H7 (cell line): ENCODE results near the gene HES1. TPM values are rescaled to one million over a fixed set of nuclear protein-coding genes. Genes with fewer than 3 reads are reported as not detected.

Source experiments
- DNase-seq: peaks from one replicate; pipeline ENCODE4 v3.0.0; 2012
- H3K27me3 ChIP-seq: 2 replicates; pipeline ENCODE4 v1.6.0; 2011; ENCODE audit warnings: mild to moderate bottlenecking, low read length; ENCODE audit not compliant: control insufficient read depth, insufficient read depth
- H3K36me3 ChIP-seq: replicated peaks from 2 replicates; pipeline ENCODE4 v1.5.1; 2011; ENCODE audit warnings: low read length; ENCODE audit not compliant: control insufficient read depth, insufficient read depth
- H3K4me3 ChIP-seq: 2 replicates; pipeline ENCODE4 v1.5.1; 2011; ENCODE audit warnings: low read depth, mild to moderate bottlenecking, control low read depth, low read length, moderate library complexity; ENCODE audit not compliant: insufficient read depth
- total RNA-seq: library from RNA; depleted of rRNA; stranded (reverse); fragments of >200 nt; shearing (Covaris generic); gene quantifications from 2 replicates; pipeline ENCODE4 v1.2.3, GENCODE V29; 2014

HES1 gene
- total RNA-seq, 1 experiment from 2014 or later, result 70.9 TPM

DNA sequence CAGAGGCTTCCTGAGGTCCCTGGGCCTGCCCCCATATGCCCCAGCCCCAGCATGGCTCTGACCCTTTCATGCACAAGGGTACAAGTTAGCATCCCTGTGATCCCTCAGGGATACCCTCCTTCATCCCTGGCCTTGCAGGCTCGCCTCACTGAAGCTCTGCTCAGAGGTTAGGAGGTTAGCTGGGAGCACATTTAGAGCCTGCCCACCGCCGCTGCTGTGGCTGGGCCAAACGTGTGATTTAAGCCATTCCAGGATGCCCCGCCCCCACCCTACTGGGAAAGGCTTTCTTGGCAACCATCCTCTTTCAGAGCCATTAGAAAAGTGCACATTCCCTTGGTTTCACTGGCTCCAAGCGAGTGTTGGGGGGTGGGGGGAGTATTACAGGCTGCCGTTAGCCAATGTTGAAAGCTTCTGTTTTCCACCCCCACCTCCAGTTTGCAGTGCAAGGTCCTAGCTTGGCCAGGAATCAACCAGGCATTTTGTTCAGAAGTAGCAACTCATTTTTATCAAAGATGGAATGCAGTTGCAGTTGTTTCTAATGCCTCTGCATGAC lies 6.3 kb upstream of the HES1 start:
- DNase-seq, result peak; percentile 54
- H3K4me3 ChIP-seq, result no peak overlapping the region

DNA sequence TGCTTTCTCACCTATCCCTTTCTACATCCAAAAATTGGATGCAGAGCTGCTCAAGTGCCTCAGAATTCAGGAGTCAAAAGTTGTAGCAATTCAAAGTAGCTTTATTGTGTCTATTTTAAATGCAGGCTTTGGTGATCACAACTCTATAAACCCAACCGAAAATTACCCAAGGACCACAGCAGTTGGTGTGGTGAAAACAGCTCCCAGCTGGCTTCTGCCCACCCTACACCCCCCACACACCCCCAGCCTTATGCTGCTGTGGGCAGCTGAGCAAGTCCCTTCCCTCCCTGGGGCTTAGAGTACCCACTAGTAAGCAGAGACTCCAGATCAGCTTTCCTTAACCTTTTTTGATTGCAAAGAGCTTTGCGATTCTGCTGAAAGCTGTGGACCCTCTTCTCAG lies 5.8 kb upstream of the HES1 start:
- Histone ChIP-seq H3K4me3 (no peak overlapping the region), H3K27me3 (no peaks in the 10 kb centered on the region; the same call in 1 of the 2 replicates), H3K36me3 (no peaks in the 10 kb centered on the region)
- no peak for DNase-seq

More for the DNA sequence above, 6.3 kb upstream of the HES1 start:
- Histone ChIP-seq H3K36me3 (no peaks in the 10 kb centered on the region), H3K27me3 (no peaks in the 10 kb centered on the region; the same call in 1 of the 2 replicates)

DNA sequence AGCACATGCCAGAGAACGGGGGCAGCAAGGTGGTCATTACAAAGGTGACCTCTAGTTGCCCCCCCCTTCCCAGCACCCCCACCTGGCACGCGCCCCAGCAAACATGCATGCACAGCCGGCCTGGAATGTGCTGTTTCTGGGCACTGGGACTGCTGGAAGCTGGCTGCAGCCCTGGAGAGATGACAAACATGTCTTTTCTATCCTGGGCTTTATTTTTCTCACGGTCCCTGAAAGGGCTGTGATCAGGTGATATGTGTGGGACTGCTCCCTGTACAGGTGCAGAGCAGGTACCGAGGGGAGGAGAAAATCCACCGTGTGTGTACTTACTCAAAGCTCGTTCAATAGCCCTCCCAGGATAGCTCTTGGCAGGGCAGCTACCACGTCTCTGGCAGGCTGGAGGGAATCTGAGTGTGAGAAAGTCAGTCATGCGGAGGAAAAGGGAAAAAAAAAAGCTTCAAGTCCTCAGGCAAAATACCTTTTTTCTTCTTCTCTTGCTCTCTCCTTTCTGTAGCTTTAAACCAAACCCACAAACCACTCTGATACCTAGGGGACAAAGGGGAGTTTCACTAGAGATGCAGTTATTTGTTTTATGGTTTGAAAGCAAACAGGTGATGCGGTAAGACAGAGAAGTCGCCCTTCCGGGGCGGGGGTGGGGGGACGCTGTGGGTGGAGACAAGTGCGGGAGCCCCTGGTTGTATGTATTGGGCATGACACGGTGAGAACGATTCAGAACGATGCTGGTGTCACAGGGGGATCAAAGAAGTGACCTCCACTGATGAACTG lies 5.0 kb upstream of the HES1 start:
- Histone ChIP-seq H3K36me3 (no peaks in the 10 kb centered on the region), H3K4me3 (no peak overlapping the region), H3K27me3 (no peaks in the 10 kb centered on the region; the same call in 1 of the 2 replicates)
- peak; percentile 43 for DNase-seq

- peak; percentile 35 for DNase-seq
- H3K4me3 ChIP-seq, result no peak overlapping the region
- H3K36me3 ChIP-seq, result no peaks in the 10 kb centered on the region
These were observed 3.3 kb upstream of the HES1 start for GRCh38 chr3:194132465-194133286.

GRCh38 chr3:194133661-194134230 lies 2.2 kb upstream of the HES1 start:
- DNase-seq, result peak; percentile 83
- Histone ChIP-seq H3K4me3 (peak overlapping the region; percentile 25), H3K27me3 (peaks cover 6% of the 10 kb centered on the region; the same call in 1 of the 2 replicates), H3K36me3 (no peaks in the 10 kb centered on the region)

More at GRCh38 chr3:194132465-194133286, 3.3 kb upstream of the HES1 start:
- H3K27me3 ChIP-seq, result peaks cover 6% of the 10 kb centered on the region; the same call in 1 of the 2 replicates

DNA sequence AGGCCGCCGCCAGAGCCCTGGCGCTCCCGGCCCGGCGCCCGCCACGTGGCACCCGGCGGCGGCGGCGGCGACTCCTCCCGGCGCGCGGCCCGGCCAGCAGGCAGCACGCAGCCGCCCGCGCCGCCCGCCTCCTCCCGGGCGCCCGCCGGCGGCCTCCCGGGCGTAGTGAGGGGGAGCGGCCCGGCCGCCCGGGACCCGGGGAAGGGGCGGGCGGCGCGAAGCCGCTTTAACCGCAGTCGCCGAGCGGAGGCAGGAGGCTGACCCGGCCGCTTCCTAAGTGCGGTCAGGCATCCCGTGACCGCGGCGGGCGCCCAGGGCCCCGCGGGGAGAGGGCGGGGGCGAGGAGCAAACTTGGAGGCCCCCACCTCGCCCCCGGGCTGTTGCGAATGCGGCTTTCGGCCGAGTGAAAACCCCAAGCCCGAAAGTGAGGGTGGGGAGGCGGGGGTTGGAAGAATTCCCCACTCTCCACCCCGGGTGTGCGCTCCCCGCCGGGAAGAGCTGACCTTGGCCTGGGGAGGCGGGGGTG lies 1.7 kb upstream of the HES1 start:
- Histone ChIP-seq H3K4me3 (peak overlapping the region; percentile 56), H3K27me3 (peaks cover 6% of the 10 kb centered on the region; the same call in 1 of the 2 replicates), H3K36me3 (no peaks in the 10 kb centered on the region)
- peak; percentile 88 for DNase-seq

DNA sequence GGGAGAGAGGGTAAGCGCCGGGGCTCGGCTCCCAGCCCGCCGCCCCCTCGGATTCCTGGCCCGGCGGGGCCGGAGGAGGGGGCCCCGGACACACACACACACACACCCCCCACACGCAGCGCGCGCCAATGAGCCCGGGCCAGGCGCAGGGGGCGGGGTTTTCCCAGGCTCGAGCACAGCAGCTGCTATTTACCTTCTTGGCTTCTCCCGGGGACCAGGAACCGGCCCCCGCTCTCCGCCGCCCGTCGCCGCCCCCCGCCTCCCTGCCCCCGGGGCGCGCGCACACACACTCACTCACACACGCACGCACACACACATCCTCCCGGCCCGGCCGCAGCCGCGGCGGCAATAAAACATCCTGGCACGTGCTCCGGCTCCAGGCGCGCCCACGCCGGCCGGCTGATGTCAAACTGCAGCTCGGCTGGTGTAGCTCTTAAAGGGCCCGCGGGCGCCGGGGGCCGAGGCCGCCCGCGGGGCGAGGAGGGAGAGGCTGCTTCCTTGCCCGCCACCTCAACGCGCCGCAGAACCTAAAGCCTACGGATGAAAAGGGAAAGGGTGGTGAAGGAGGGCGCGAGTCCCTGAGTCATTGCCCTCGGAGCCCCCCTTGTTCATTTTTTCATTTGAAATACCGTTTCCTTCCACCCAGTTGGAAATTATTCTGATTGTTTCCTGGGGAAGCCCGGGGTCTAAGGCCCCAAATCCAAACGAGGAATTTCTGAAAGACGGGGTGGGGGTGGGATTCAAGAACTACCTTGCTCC lies 1.0 kb upstream of the HES1 start:
- peak overlapping the region; percentile 56 for H3K4me3 ChIP-seq
- H3K36me3 ChIP-seq, result no peaks in the 10 kb centered on the region
- peak; percentile 95 for DNase-seq
- peaks cover 9% of the 10 kb centered on the region; the same call in 1 of the 2 replicates for H3K27me3 ChIP-seq

GRCh38 chr3:194135516-194135805 lies 487 bp upstream of the HES1 start:
- Histone ChIP-seq H3K27me3 (peaks cover 9% of the 10 kb centered on the region; the same call in 1 of the 2 replicates), H3K4me3 (peak overlapping the region; percentile 56), H3K36me3 (no peaks in the 10 kb centered on the region)
- DNase-seq, result peak; percentile 66

- H3K36me3 ChIP-seq, result no peaks in the 10 kb centered on the region
- peak overlapping the region; percentile 69 for H3K4me3 ChIP-seq
- peak; percentile 73 for DNase-seq
- peaks cover 9% of the 10 kb centered on the region; the same call in 1 of the 2 replicates for H3K27me3 ChIP-seq
These were observed 615 bp downstream of the HES1 start for GRCh38 chr3:194136519-194137007.

GRCh38 chr3:194137008-194137505 lies 1.1 kb downstream of the HES1 start:
- no peaks in the 10 kb centered on the region for H3K36me3 ChIP-seq
- no peak for DNase-seq
- H3K4me3 ChIP-seq, result peak overlapping the region; percentile 69
- peaks cover 9% of the 10 kb centered on the region; the same call in 1 of the 2 replicates for H3K27me3 ChIP-seq

DNA sequence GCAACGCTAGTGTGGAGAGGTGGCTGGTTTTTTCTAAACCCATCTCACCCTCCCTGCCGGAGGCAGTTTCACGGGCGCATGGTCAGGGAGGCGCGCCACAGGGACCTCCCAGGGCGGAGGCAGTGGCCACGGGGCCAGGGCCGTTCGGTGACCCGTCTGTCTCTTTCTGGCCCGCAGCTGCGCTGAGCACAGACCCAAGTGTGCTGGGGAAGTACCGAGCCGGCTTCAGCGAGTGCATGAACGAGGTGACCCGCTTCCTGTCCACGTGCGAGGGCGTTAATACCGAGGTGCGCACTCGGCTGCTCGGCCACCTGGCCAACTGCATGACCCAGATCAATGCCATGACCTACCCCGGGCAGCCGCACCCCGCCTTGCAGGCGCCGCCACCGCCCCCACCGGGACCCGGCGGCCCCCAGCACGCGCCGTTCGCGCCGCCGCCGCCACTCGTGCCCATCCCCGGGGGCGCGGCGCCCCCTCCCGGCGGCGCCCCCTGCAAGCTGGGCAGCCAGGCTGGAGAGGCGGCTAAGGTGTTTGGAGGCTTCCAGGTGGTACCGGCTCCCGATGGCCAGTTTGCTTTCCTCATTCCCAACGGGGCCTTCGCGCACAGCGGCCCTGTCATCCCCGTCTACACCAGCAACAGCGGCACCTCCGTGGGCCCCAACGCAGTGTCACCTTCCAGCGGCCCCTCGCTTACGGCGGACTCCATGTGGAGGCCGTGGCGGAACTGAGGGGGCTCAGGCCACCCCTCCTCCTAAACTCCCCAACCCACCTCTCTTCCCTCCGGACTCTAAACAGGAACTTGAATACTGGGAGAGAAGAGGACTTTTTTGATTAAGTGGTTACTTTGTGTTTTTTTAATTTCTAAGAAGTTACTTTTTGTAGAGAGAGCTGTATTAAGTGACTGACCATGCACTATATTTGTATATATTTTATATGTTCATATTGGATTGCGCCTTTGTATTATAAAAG lies 1.8 kb downstream of the HES1 start:
- Histone ChIP-seq H3K4me3 (peak overlapping the region; percentile 69), H3K27me3 (peaks cover 9% of the 10 kb centered on the region; the same call in 1 of the 2 replicates), H3K36me3 (no peaks in the 10 kb centered on the region)
- DNase-seq, result peak; percentile 87

DNA sequence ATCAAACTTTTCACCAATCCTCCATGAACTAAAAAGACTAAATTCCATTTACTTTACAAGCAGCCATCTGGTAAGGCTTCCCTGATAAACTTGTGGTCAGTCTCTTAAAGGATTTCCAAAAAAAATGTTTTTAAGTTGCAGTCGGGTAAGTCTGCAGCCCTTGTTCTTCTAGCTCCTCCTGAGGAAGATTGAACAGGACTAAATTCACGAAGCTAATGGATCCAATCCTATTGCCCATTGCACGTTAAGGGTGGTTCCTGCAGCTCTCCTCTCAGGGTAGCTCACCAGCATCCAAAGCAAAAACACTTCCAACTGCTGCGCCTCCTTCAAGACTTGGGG lies 2.8 kb downstream of the HES1 start:
- Histone ChIP-seq H3K4me3 (no peak overlapping the region; the same call in 1 of the 2 replicates), H3K36me3 (no peaks in the 10 kb centered on the region), H3K27me3 (peaks cover 9% of the 10 kb centered on the region; the same call in 1 of the 2 replicates)
- DNase-seq, result no peak
